Breast epithelium (tissue), 4 donors: ENCODE measurements around the gene AKAP7. TPM values are rescaled to one million over a fixed set of nuclear protein-coding genes. Genes with fewer than 3 reads are reported as not detected.
"Not testable (repeated sequence)": the region's sequence is repeated elsewhere in the genome, so short reads cannot be mapped to it uniquely, and the experiment has no call there.

Source experiments
- DNase-seq, 2 donors: peaks; one replicate each; pipeline ENCODE4 v3.0.0-alpha.2; 2019; ENCODE audit warnings: low spot score in 2 of 2
- H3K27ac ChIP-seq, 2 donors: fragments of 200-600 bp; sonication (generic) in 1 of 2; one replicate each; pipeline ENCODE4 v1.5.1; 2016 to 2019; ENCODE audit warnings: mild to moderate bottlenecking in 1 of 2
- H3K27me3 ChIP-seq, 2 donors: fragments of 200-600 bp; sonication (generic) in 1 of 2; one replicate each; pipeline versions ENCODE4 v1.5.1 to v1.6.0; 2017 to 2019; ENCODE audit warnings: control low read depth in 1 of 2, mild to moderate bottlenecking in 1 of 2
- H3K36me3 ChIP-seq: fragments of 200-600 bp; one replicate; pipeline ENCODE4 v1.5.1; 2019
- H3K4me1 ChIP-seq, 2 donors: fragments of 200-600 bp; sonication (generic); one replicate each; pipeline ENCODE4 v1.5.1; 2016 to 2019; ENCODE audit warnings: control low read depth in 1 of 2
- H3K4me3 ChIP-seq, 3 donors: fragments of 200-600 bp; sonication (generic); 1 replicate in 2 of 3; 2 replicates in 1 of 3; pipeline ENCODE4 v1.5.1; 2016 to 2019; ENCODE audit warnings: mild to moderate bottlenecking in 3 of 3, moderate library complexity in 2 of 3
- H3K9me3 ChIP-seq, 2 donors: fragments of 200-600 bp; sonication (generic) in 1 of 2; one replicate each; pipeline ENCODE4 v1.5.1; 2016 to 2019; ENCODE audit warnings: control low read depth in 1 of 2
- CTCF ChIP-seq, 3 donors: fragments of 450-650 bp; IDR thresholded peaks; one replicate each; pipeline ENCODE4 v1.5.1; 2016 to 2017; ENCODE audit warnings: antibody characterized with exemption in 3 of 3, mild to moderate bottlenecking in 3 of 3, moderate library complexity in 3 of 3
- POLR2A ChIP-seq: fragments of 450-650 bp; IDR thresholded peaks from one replicate; pipeline ENCODE4 v1.6.1; 2016; ENCODE audit warnings: antibody characterized with exemption, mild to moderate bottlenecking, moderate library complexity
- POLR2AphosphoS5 ChIP-seq, 3 donors: sonication (generic); formaldehyde crosslinking; IDR thresholded peaks; one replicate each; pipeline ENCODE4 v1.6.1; 2017; ENCODE audit warnings: antibody characterized with exemption in 3 of 3
- intact Hi-C: fragments of 100-400 bp; cut with DNase I; formaldehyde crosslinking; loops from one replicate; pipeline ENCODE4 v1.15.1; 2023; ENCODE audit warnings: low total_unique reads
- total RNA-seq, 3 donors: library from RNA; depleted of rRNA; stranded (reverse); fragments of >200 nt; gene quantifications; one replicate each; pipeline ENCODE4 v1.1.0, GENCODE V29; 2016

AKAP7 gene
- total RNA-seq, 3 donors from 2014 or later: 13.0 to 15.7 (median 14.4) TPM

GRCh38 chr6:131316654-131317053 is 181.4 kb downstream of the AKAP7 start:
- Histone ChIP-seq H3K27ac (no peak overlapping the region), H3K27me3 (no peaks in the 10 kb centered on the region), H3K9me3 (peaks cover 0 to 5% of the 10 kb centered on the region in 2 donors), H3K4me3 (no peak overlapping the region), H3K36me3 (no peaks in the 10 kb centered on the region), H3K4me1 (no peaks in the 10 kb centered on the region)
- intact Hi-C loops: no loop called here
- DNase-seq: no peak
- TF ChIP-seq POLR2A: no peak

- no peaks in the 10 kb centered on the region for H3K4me1 ChIP-seq
- H3K36me3 ChIP-seq: no peaks in the 10 kb centered on the region
- no peak overlapping the region for H3K27ac ChIP-seq
- no peaks in the 10 kb centered on the region for H3K27me3 ChIP-seq
- no peak for DNase-seq
- TF ChIP-seq CTCF (IDR thresholded peaks at IDR 0.05): no peak
- TF ChIP-seq POLR2A: no peak
- TF ChIP-seq POLR2AphosphoS5 (IDR thresholded peaks at IDR 0.05): no peak
- H3K4me3 ChIP-seq: no peak overlapping the region
- H3K9me3 ChIP-seq: peaks cover 0 to 5% of the 10 kb centered on the region in 2 donors
- intact Hi-C loops: no loop called here
Measured at GRCh38 chr6:131317516-131317915, 182.2 kb downstream of the AKAP7 start.

GRCh38 chr6:131321589-131321988 is 186.3 kb downstream of the AKAP7 start:
- Histone ChIP-seq H3K36me3 (no peaks in the 10 kb centered on the region), H3K9me3 (no peaks in the 10 kb centered on the region), H3K4me3 (no peak overlapping the region), H3K27ac (no peak overlapping the region), H3K4me1 (no peaks in the 10 kb centered on the region), H3K27me3 (no peaks in the 10 kb centered on the region)
- no peak for DNase-seq
- intact Hi-C loops: no loop called here
- TF ChIP-seq CTCF (IDR thresholded peaks at IDR 0.05) (no peak), POLR2AphosphoS5 (IDR thresholded peaks at IDR 0.05) (no peak), POLR2A (no peak)

GRCh38 chr6:131322125-131322524 is 186.9 kb downstream of the AKAP7 start:
- Histone ChIP-seq H3K4me3 (no peak overlapping the region), H3K27me3 (no peaks in the 10 kb centered on the region), H3K36me3 (no peaks in the 10 kb centered on the region), H3K4me1 (no peaks in the 10 kb centered on the region), H3K9me3 (no peaks in the 10 kb centered on the region), H3K27ac (no peak overlapping the region)
- intact Hi-C loops: no loop called here
- DNase-seq: no peak
- TF ChIP-seq POLR2A (no peak), POLR2AphosphoS5 (IDR thresholded peaks at IDR 0.05) (no peak), CTCF (IDR thresholded peaks at IDR 0.05) (no peak)

GRCh38 chr6:131325669-131326068 is 190.4 kb downstream of the AKAP7 start:
- H3K4me1 ChIP-seq, DNase-seq, intact Hi-C loops, H3K27me3 ChIP-seq, H3K27ac ChIP-seq, H3K4me3 ChIP-seq, H3K9me3 ChIP-seq, H3K36me3 ChIP-seq: not testable (repeated sequence)

- H3K27me3 ChIP-seq, intact Hi-C loops, H3K36me3 ChIP-seq, H3K27ac ChIP-seq, DNase-seq, H3K4me1 ChIP-seq, H3K9me3 ChIP-seq, H3K4me3 ChIP-seq: not testable (repeated sequence)
Measured at GRCh38 chr6:131328727-131329126, 193.5 kb downstream of the AKAP7 start.

GRCh38 chr6:131331151-131331550 is 195.9 kb downstream of the AKAP7 start:
- Histone ChIP-seq H3K4me3 (no peak overlapping the region), H3K4me1 (no peaks in the 10 kb centered on the region), H3K9me3 (no peaks in the 10 kb centered on the region), H3K36me3 (no peaks in the 10 kb centered on the region), H3K27ac (no peak overlapping the region), H3K27me3 (no peaks in the 10 kb centered on the region)
- TF ChIP-seq CTCF (IDR thresholded peaks at IDR 0.05) (no peak), POLR2A (no peak), POLR2AphosphoS5 (IDR thresholded peaks at IDR 0.05) (no peak)
- intact Hi-C loops: no loop called here
- DNase-seq: no peak
